Upper lobe of right lung (tissue), 1 donor: Measurements from ENCODE around the gene JUNB. TPM values are rescaled to one million over a fixed set of nuclear protein-coding genes. Genes with fewer than 3 reads are reported as not detected.
A peak's percentile ranks its signal among the peaks of the same experiment; 100 is the strongest.
"Not testable (repeated sequence)": the region's sequence is repeated elsewhere in the genome, so short reads cannot be mapped to it uniquely, and the experiment has no call there.

Experiments used
- ATAC-seq: fragments of 200-7000 bp; cut with Tn5 transposase; one replicate; pipeline ENCODE4 v1.9.1; 2020; ENCODE audit warnings: mild to moderate bottlenecking, moderate library complexity
- DNase-seq: peaks from one replicate; pipeline ENCODE4 v3.0.0-alpha.2; 2020
- H3K27ac ChIP-seq: fragments of 200-600 bp; one replicate; pipeline ENCODE4 v1.8.0; 2022
- H3K27me3 ChIP-seq: fragments of 200-600 bp; one replicate; pipeline ENCODE4 v1.8.0; 2022; ENCODE audit warnings: mild to moderate bottlenecking
- H3K36me3 ChIP-seq: fragments of 200-600 bp; one replicate; pipeline ENCODE4 v1.8.0; 2022
- H3K4me1 ChIP-seq: fragments of 200-600 bp; one replicate; pipeline ENCODE4 v1.8.0; 2022
- H3K4me3 ChIP-seq: fragments of 200-600 bp; one replicate; pipeline ENCODE4 v1.8.0; 2022; ENCODE audit warnings: mild to moderate bottlenecking
- H3K9me3 ChIP-seq: fragments of 200-600 bp; one replicate; pipeline ENCODE4 v1.8.0; 2022
- intact Hi-C: fragments of 100-400 bp; cut with DNase I; formaldehyde crosslinking; loops from one replicate; pipeline ENCODE4 v1.11.0; 2022
- total RNA-seq: library from RNA; stranded (reverse); fragmentation: NEBNext Ultra II Directional; extraction: Animal tissue kit (Norgen Biotek cat#: 25700); gene quantifications from one replicate; pipeline ENCODE4 v1.2.1, GENCODE V29; 2021
- TF ChIP-seq, protein P1 (sequence below): fragments of 200-600 bp; IDR thresholded peaks from one replicate; pipeline ENCODE4 v1.8.0; 2022; ENCODE audit warnings: antibody characterized with exemption
- donor health status: DM: no; HTN: yes; CAD: no; lungs with severe emphysema.

The JUNB gene
- total RNA-seq, 1 donor from 2014 or later, result 174 TPM

DNA sequence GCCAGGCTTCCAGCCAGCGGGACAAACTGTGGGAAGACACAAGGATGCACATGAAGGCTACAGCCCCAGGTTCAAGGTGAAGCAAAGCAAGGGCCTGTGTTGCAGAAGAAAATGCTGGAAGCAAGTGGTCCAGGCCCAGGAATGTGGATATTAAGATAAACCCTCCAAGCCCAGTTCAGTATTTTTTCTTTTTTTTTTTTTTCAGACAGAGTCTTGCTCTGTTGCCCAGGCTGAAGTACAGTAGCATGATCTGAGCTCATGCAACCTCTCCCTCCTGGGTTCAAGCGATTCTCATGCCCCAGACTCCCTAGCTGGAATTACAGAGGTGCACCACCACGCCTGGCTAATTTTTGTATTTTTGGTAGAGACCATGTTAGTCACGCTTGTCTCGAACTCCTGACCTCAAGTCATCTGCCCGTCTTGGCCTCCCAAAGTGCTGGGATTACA, 5.9 kb downstream of the JUNB start:
- Histone ChIP-seq H3K9me3 (no peaks in the 10 kb centered on the region), H3K4me1 (peaks cover 21% of the 10 kb centered on the region)
- intact Hi-C loops, result loop anchor here (2.0 kb wide), 1 partner anchor 20 kb away; no protein-coding TSS in a partner anchor

DNA sequence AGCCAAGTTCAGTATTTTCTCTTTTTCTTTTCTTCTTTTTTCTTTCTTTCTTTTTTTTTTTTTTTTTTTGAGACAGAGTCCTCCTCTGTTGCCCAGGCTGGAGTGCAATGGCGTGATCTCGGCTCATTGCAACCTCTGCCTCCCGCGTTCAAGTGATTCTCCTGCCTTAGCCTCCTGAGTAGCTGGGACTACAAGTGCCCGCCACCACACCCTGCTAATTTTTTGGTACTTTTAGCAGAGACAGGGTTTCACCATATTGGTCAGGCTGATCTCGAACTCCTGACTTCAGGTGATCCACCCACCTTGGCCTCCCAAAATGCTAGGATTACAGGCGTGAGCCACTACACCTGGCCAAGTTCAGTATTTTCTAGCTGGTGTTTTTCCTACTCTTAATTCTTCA, 6.3 kb downstream of the JUNB start:
- H3K27me3 ChIP-seq, ATAC-seq, H3K4me3 ChIP-seq, H3K9me3 ChIP-seq, DNase-seq, H3K27ac ChIP-seq: not testable (repeated sequence)
- intact Hi-C loops, result loop anchor here (2.0 kb wide), 1 partner anchor 21 kb away; no protein-coding TSS in a partner anchor
- Histone ChIP-seq H3K36me3 (peaks cover 18% of the 10 kb centered on the region), H3K4me1 (peaks cover 25% of the 10 kb centered on the region)

More for the DNA sequence above, 5.9 kb downstream of the JUNB start:
- ATAC-seq, result no peak
- peaks cover 18% of the 10 kb centered on the region for H3K36me3 ChIP-seq
- no peak for DNase-seq
- TF ChIP-seq, protein P1, sequence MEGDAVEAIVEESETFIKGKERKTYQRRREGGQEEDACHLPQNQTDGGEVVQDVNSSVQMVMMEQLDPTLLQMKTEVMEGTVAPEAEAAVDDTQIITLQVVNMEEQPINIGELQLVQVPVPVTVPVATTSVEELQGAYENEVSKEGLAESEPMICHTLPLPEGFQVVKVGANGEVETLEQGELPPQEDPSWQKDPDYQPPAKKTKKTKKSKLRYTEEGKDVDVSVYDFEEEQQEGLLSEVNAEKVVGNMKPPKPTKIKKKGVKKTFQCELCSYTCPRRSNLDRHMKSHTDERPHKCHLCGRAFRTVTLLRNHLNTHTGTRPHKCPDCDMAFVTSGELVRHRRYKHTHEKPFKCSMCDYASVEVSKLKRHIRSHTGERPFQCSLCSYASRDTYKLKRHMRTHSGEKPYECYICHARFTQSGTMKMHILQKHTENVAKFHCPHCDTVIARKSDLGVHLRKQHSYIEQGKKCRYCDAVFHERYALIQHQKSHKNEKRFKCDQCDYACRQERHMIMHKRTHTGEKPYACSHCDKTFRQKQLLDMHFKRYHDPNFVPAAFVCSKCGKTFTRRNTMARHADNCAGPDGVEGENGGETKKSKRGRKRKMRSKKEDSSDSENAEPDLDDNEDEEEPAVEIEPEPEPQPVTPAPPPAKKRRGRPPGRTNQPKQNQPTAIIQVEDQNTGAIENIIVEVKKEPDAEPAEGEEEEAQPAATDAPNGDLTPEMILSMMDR, result no peak
- no peak overlapping the region for H3K27ac ChIP-seq
- no peak overlapping the region for H3K4me3 ChIP-seq
- H3K27me3 ChIP-seq, result no peaks in the 10 kb centered on the region

DNA sequence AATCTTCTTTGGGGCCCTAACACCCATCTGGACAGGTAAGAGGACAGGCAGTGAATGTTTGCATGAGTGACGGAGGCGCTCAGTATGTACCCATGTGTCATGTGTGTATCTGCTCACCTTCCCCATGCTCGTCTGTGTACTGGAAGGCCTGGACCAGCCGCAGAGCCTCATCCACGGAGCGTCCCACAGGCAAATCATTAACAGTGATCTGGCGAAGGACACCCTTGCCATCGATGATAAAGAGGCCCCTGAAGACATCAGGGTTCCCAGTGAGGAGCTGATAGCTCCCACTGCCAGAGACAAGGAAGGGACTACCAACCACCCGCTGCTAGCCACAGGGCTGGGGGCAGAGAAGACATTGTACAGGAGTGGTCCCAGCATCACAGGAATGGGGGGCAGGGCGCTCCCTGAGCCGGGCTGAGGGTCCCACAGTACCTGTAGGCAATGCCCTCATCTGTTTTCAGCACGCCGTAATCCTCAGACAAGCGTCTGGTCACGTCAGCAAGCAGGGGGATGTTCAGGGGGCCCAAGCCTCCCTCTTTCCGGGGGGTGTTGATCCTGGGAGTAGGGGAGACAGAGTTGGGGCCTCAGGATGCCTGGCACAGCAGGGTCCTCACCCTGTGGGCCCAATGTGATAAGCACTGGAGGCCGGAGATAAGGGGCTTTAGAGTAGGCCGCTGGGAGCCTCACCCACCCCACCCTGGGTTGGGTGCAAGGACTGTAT, 8.6 kb downstream of the JUNB start:
- intact Hi-C loops, result no loop called here
- Histone ChIP-seq H3K27me3 (no peaks in the 10 kb centered on the region), H3K9me3 (no peaks in the 10 kb centered on the region), H3K27ac (no peak overlapping the region), H3K4me1 (peaks cover 25% of the 10 kb centered on the region), H3K4me3 (no peak overlapping the region), H3K36me3 (peaks cover 18% of the 10 kb centered on the region)
- ATAC-seq (no peak), DNase-seq (no peak)
- TF ChIP-seq, protein P1, result no peak

DNA sequence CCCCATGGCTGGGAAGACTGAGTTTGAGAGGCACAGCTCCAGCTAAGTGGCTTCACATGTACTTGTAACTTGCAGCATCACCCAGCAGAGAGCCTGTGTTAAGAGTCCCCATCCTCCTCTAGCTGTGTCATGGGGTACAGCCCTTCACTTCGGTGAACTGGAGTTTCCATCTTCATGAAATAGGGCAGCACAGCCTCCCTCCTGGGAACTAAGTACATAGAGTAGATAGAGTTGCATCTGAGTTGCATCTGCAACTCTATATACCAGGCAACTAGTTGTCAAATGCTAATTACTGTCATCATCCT, 9.1 kb downstream of the JUNB start:
- DNase-seq, result no peak
- Histone ChIP-seq H3K4me1 (peaks cover 25% of the 10 kb centered on the region), H3K27ac (no peak overlapping the region), H3K9me3 (no peaks in the 10 kb centered on the region), H3K4me3 (peak overlapping the region; percentile 90), H3K36me3 (peaks cover 18% of the 10 kb centered on the region), H3K27me3 (no peaks in the 10 kb centered on the region)
- ATAC-seq, result no peak
- TF ChIP-seq, protein P1, result no peak
- intact Hi-C loops, result no loop called here

DNA sequence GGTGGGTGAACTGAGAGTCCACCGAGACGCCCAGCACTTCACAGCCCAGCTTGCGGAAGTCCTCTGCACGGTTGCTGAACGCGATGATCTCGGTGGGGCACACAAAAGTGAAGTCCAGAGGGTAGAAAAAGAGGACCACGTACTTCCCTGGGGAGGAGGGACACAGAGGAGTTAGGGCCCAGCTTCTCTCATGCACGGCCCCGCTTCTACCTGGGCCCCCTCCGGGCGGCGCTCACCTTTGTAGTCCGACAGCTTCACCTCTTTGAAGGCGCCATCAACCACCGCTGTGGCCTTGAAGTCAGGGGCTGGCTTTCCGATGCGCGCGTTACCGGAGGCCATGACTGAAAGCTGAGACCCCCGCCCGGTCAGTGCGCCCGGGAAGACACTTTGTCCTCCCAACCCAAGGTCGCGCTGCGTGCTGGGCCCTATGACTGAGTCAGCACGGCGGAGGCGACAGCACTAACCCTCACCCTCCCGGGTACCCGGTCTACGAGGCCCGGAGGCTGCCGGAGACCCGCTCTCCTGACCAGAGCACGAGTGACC, 9.7 kb downstream of the JUNB start:
- peak overlapping the region; percentile 90 for H3K4me3 ChIP-seq
- H3K27ac ChIP-seq, result peak overlapping the region; percentile 68
- peaks cover 18% of the 10 kb centered on the region for H3K36me3 ChIP-seq
- ATAC-seq, result peak; percentile 26
- H3K27me3 ChIP-seq, result no peaks in the 10 kb centered on the region
- intact Hi-C loops, result no loop called here
- TF ChIP-seq, protein P1, result no peak
- DNase-seq, result no peak
- peaks cover 21% of the 10 kb centered on the region for H3K4me1 ChIP-seq
- no peaks in the 10 kb centered on the region for H3K9me3 ChIP-seq

DNA sequence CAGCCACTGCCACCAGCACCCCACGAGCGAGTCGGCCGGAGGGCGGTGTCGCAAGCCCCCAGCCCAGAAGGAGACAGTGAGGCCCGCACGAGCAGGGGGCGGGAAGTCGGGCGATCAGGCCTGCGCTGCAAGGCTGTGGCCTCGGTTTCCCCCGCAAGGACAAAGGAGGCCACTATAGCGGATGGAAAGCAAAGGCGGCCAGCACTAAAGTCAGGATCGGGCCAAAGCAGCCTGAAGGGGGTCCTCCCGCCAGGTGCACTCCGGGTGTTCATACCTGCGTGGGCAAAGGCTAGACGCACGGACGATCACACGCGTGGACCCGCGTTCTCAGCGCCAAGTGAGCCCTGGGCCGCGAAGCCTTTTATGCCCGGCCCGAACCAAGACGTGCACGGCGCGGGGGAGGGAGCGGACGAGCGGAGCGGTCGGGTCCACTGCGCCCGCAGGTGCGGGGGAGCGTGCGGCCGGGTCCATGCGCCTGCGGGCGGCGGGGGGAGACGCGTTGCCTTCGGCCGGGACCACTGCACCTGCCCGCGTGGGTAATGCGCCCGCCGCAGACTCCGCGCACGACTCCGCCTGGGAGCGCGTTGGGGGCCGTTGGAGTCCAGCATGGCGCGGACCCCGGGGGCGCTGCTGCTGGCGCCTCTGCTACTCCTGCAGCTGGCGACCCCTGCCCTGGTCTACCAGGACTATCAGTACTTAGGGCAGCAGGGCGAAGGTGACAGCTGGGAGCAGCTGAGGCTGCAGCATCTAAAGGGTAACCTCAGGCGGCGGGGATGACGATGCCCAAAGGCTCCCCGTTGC, 10.4 kb downstream of the JUNB start, which contains the start of the genes PRDX2 and THSD8:
TSS of gene PRDX2 (minus strand) at position 335 of the 801 bp plus-strand sequence. CDS start 539 bp downstream, outside the sequence.
TSS of gene THSD8 (plus strand) at position 604 of the 801 bp plus-strand sequence. CDS start at position 607, 3 bp downstream.
- H3K4me1 ChIP-seq, result peaks cover 16% of the 10 kb centered on the region
- H3K9me3 ChIP-seq, result no peaks in the 10 kb centered on the region
- ATAC-seq (peak; percentile 91), DNase-seq (peak; percentile 92)
- H3K27me3 ChIP-seq, result no peaks in the 10 kb centered on the region
- H3K36me3 ChIP-seq, result peaks cover 18% of the 10 kb centered on the region
- H3K4me3 ChIP-seq, result peak within 1 kb of the TSS; percentile 90
- peak within 1 kb of the TSS; percentile 68 for H3K27ac ChIP-seq
- TF ChIP-seq, protein P1, result no peak
- intact Hi-C loops, result no loop called here
